GM20000 (cell line): ENCODE measurements around the gene SNX22.
"Not testable (repeated sequence)": the region's sequence is repeated elsewhere in the genome, so short reads cannot be mapped to it uniquely, and the experiment has no call there.

ENCODE experiments used
- DNase-seq: peaks from one replicate; pipeline ENCODE4 v3.0.0; 2012; ENCODE audit warnings: low spot score
- TF ChIP-seq, protein P1 (sequence below): IDR thresholded peaks from 2 replicates; pipeline ENCODE4 v1.5.1; 2012; ENCODE audit warnings: mild to moderate bottlenecking, control low read depth; ENCODE audit errors: extremely low read depth, missing control alignments

SNX22 gene

DNA sequence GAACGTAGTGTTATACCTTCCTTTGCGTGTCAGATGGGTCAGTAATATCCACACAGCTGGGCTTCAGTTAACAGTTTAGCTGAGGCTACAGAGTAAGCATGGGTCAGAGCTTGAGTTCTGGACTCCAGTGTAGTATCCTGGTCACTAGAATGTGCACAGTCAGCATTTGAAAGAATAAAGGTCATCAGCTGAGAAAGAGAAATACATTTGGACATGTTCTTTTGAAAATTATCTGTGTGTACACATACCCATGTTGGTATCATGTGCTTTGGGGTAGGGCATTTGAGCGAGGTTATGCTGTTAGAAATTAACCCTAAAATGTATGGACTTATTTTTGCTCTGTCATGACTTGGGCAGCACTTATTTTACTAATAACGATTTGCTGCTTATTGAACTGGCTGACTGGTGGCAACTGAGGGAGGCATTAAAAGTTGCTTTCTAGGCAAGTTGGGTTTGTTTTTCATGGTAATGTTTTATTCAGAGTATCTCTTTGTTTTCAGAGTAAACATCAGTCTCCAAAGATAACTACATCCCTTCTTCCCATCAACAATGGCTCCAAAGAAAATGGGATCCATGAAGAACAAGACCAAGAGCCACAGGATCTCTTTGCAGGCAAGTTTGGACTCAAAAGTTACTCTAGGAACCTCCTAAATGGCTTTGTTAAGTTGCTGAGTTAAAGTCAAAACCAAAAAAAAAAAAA is 39.3 kb upstream of the SNX22 start:
- TF ChIP-seq, protein P1, sequence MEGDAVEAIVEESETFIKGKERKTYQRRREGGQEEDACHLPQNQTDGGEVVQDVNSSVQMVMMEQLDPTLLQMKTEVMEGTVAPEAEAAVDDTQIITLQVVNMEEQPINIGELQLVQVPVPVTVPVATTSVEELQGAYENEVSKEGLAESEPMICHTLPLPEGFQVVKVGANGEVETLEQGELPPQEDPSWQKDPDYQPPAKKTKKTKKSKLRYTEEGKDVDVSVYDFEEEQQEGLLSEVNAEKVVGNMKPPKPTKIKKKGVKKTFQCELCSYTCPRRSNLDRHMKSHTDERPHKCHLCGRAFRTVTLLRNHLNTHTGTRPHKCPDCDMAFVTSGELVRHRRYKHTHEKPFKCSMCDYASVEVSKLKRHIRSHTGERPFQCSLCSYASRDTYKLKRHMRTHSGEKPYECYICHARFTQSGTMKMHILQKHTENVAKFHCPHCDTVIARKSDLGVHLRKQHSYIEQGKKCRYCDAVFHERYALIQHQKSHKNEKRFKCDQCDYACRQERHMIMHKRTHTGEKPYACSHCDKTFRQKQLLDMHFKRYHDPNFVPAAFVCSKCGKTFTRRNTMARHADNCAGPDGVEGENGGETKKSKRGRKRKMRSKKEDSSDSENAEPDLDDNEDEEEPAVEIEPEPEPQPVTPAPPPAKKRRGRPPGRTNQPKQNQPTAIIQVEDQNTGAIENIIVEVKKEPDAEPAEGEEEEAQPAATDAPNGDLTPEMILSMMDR, result no peak
- no peak for DNase-seq

DNA sequence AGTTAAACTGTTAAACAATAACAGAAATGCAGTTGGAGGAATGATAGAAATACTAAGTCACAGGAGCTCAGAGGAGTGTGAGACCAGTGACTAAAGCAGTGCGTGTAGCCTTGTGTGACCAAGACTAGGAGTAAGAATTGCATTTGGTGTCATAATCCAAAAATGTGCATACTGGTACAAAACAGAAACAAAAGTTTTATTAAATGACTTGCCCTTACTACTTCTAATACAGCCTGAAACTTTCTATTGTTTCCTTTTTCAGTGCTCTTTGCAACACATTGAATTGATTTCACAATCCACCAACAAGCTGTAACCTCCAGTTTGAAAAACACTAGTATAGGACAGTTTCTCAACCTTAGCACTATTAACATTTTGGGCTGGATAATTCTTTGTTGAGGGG is 38.6 kb upstream of the SNX22 start:
- DNase-seq, result no peak
- TF ChIP-seq, protein P1, result no peak

DNA sequence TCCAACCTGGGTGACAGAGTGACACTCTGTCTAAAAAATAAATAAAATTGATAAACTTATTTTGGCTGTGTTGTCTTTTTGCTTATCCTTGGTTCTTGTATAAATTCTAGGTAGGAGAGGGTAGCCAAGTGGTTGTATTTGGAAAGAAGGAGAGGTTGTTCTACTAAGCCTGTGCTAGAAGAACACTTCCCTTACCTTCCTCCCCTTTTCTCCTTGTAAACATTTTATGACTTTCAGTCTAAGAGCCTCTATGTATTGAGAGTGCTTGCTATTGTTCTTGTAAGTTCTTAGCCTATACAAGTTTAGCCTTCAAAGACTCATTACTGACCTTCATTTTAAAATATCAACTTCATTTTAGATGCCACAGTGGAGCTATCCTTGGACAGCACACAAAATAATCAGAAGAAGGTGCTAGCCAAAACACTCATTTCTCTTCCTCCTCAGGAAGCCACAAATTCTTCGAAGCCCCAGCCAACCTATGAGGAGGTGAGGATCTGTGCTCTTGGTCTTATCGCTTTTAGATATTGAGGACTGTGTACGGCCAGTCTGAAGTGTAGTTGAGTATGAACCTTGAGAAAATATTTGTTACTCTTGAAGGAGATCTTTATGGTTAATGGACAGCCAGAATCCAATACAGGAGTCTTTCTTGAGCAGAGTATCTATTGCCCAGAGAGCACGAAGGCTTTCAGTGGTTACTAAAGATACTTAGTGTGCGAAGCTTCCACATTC is 33.6 kb upstream of the SNX22 start:
- TF ChIP-seq, protein P1, result no peak
- no peak for DNase-seq

DNA sequence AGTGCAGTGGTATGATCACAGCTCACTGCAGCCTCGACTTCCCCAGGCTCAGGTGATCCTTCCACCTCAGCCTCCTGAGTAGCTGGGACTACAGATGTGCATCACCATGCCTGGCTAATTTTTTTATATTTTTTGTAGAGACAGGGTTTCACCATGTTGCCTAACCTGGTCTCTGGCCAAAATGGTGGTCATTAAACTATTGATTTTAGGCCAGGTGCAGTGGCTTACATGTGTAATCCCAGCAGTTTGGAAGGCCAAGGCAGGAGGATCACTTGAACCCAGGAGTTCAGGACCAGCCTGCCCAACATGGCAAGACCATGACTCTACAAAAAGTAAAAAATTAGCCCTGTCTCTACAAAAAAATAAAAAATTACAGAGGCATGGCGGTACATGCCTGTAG is 31.2 kb upstream of the SNX22 start:
- DNase-seq, result not testable (repeated sequence)

DNA sequence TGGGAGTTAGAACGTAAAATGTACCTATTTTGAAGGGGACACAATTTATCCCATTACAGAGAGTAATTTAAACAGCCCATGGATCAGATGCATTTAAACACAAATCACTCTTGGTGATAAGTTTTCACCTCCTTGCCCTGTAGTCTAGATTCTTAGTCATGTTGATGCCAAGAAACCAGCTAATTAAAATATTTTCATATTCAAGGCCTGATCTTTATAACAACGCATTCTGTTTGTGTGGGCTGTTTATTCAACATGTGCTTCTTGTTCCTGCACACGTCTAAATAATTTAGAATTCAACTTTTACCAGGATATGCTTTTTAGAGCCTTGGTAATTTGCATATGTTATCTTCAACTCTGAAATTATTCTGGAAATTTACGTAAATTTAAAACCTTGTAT is 29.9 kb upstream of the SNX22 start:
- DNase-seq, result no peak
- TF ChIP-seq, protein P1, result no peak

DNA sequence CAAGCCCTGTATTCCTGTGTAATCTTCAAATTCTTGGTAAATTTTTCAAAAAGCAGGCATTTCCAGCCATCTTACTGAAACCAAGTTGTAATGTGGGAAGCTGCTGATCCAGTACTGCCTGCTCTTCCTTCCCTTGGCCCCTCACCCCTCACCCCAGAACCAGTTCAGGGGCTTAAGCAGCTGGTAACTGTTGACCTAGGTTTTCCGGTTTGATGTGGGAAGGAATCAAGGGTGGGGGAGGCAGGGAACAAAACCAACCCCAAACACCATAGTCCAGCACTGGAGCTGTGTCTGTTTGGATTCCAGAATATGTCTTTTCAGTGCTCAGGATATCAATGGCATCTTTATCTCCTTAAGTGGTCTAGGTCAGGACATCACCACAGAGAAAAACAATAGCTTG is 29.1 kb upstream of the SNX22 start:
- no peak for DNase-seq
- TF ChIP-seq, protein P1, result no peak

DNA sequence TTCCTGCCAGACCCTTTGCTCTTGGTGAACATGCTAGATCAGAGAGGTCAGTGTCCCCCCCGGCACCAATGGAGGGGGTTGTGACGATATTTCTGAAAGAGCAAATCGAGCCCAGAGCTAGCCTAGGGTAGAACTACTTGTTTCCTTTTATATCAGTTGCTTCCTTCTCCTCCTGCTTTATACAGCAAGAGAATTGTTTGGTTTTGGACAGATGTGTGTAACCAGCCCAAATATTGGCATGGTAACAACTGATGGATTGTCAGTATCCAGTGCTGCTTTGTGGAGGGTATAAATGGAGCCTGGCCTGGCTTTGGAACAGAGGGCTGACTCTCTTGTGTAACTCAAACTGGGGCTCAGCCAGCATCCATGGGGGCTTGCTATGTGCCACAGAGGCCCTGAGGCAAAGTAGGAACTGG is 28.6 kb upstream of the SNX22 start:
- DNase-seq, result no peak
- TF ChIP-seq, protein P1, result no peak

DNA sequence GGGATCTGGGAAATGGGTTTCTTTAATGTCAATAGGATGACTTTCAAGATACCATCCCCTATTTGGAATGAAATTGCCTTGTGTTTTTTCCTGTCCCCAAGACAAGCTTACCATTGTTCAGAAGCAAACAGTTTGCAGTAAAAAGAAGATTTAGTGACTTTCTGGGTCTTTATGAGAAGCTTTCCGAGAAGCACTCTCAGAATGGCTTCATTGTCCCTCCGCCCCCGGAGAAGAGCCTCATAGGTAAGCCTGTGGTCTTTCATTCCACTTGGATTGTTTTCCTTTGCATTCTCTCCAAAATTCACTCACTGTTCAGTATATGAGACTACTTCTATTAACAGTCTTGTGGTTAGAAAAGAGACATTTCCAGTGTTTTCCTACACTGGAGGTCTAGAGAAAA is 25.6 kb upstream of the SNX22 start:
- TF ChIP-seq, protein P1, result no peak
- no peak for DNase-seq
